Thoracic aorta (tissue), 2 donors: ENCODE measurements around the gene NRCAM. TPM values are rescaled to one million over a fixed set of nuclear protein-coding genes. Genes with fewer than 3 reads are reported as not detected.
"Not testable (repeated sequence)": the region's sequence is repeated elsewhere in the genome, so short reads cannot be mapped to it uniquely, and the experiment has no call there.

Experiments
- ATAC-seq: fragments of 150-250 bp; one replicate; pipeline ENCODE4 v1.8.0; 2017; ENCODE audit warnings: low read depth; ENCODE audit not compliant: insufficient number of reproducible peaks, low FRiP score
- DNase-seq: peaks from one replicate; pipeline ENCODE4 v3.0.0-alpha.2; 2020; ENCODE audit warnings: low spot score
- H3K27ac ChIP-seq, 2 donors: fragments of 200-600 bp; sonication (generic); 1 replicate in 1 of 2; 2 replicates in 1 of 2; pipeline ENCODE4 v1.5.1; 2016; ENCODE audit warnings: mild to moderate bottlenecking in 2 of 2, moderate library complexity in 2 of 2
- H3K27me3 ChIP-seq: fragments of 200-600 bp; sonication (generic); replicated peaks from 2 replicates; pipeline ENCODE4 v1.6.0; 2016; ENCODE audit warnings: mild to moderate bottlenecking; ENCODE audit not compliant: insufficient read depth
- H3K36me3 ChIP-seq: fragments of 200-600 bp; sonication (generic); one replicate; pipeline ENCODE4 v1.5.1; 2016
- H3K4me1 ChIP-seq, 2 donors: fragments of 200-600 bp; sonication (generic); 1 replicate in 1 of 2; 2 replicates in 1 of 2; pipeline versions ENCODE4 v1.5.1 to v1.6.0; 2016; ENCODE audit warnings: low read depth in 2 of 2, mild to moderate bottlenecking in 1 of 2; ENCODE audit not compliant: control insufficient read depth in 1 of 2
- H3K4me3 ChIP-seq: fragments of 200-600 bp; sonication (generic); 2 replicates; pipeline ENCODE4 v1.5.1; 2016; ENCODE audit warnings: mild to moderate bottlenecking
- H3K9me3 ChIP-seq: fragments of 200-600 bp; sonication (generic); 2 replicates; pipeline ENCODE4 v1.5.1; 2016
- CTCF ChIP-seq: fragments of 200-600 bp; sonication (generic); IDR thresholded peaks from one replicate; pipeline ENCODE4 v1.5.1; 2019; ENCODE audit warnings: antibody characterized with exemption
- total RNA-seq, 2 donors: library from RNA; depleted of rRNA; stranded (reverse); fragments of >200 nt; gene quantifications; one replicate each; pipeline versions ENCODE4 v1.1.0 to v1.2.3, GENCODE V29; 2016

NRCAM gene
- total RNA-seq, 2 donors from 2014 or later, result 2.4 to 3.3 TPM

GRCh38 chr7:108467391-108467790 is 11.2 kb upstream of the NRCAM start:
- Histone ChIP-seq H3K27me3 (no peaks in the 10 kb centered on the region), H3K4me3 (no peak overlapping the region), H3K27ac (no peak overlapping the region), H3K36me3 (no peaks in the 10 kb centered on the region), H3K4me1 (no peaks in the 10 kb centered on the region), H3K9me3 (no peaks in the 10 kb centered on the region)
- DNase-seq, result no peak
- ATAC-seq, result no peak
- no peak for TF ChIP-seq CTCF

GRCh38 chr7:108466322-108466721 is 10.1 kb upstream of the NRCAM start:
- H3K27me3 ChIP-seq, ATAC-seq, DNase-seq, H3K9me3 ChIP-seq, H3K27ac ChIP-seq, H3K36me3 ChIP-seq, H3K4me1 ChIP-seq, H3K4me3 ChIP-seq: not testable (repeated sequence)

GRCh38 chr7:108464743-108465142 is 8.5 kb upstream of the NRCAM start:
- H3K9me3 ChIP-seq, result no peaks in the 10 kb centered on the region
- no peak overlapping the region for H3K27ac ChIP-seq
- no peak for ATAC-seq
- H3K27me3 ChIP-seq, result peaks cover 3% of the 10 kb centered on the region
- TF ChIP-seq CTCF, result no peak
- no peak for DNase-seq
- no peak overlapping the region for H3K4me3 ChIP-seq
- no peaks in the 10 kb centered on the region for H3K4me1 ChIP-seq
- no peaks in the 10 kb centered on the region for H3K36me3 ChIP-seq

- Histone ChIP-seq H3K27me3 (peaks cover 6% of the 10 kb centered on the region), H3K9me3 (no peaks in the 10 kb centered on the region), H3K4me1 (no peaks in the 10 kb centered on the region), H3K27ac (no peak overlapping the region), H3K36me3 (no peaks in the 10 kb centered on the region), H3K4me3 (no peak overlapping the region)
- TF ChIP-seq CTCF, result no peak
- ATAC-seq (no peak), DNase-seq (no peak)
These were observed 7.4 kb upstream of the NRCAM start for GRCh38 chr7:108463613-108464012.

GRCh38 chr7:108461840-108462239 is 5.6 kb upstream of the NRCAM start:
- no peaks in the 10 kb centered on the region for H3K4me1 ChIP-seq
- ATAC-seq (no peak), DNase-seq (no peak)

More at GRCh38 chr7:108461840-108462239, 5.6 kb upstream of the NRCAM start:
- no peak overlapping the region for H3K27ac ChIP-seq
- no peaks in the 10 kb centered on the region for H3K36me3 ChIP-seq
- peaks cover 6% of the 10 kb centered on the region for H3K27me3 ChIP-seq
- H3K4me3 ChIP-seq, result no peak overlapping the region
- TF ChIP-seq CTCF, result no peak
- H3K9me3 ChIP-seq, result no peaks in the 10 kb centered on the region
